Mammary epithelial cell (primary cell): ENCODE data around the gene ANKRD9.

Source experiments
- EZH2 ChIP-seq: IDR thresholded peaks from 2 replicates; pipeline ENCODE4 v1.6.1; 2012; ENCODE audit warnings: low read length, inconsistent platforms, borderline replicate concordance
- TF ChIP-seq, protein P1 (sequence below), 2 donors: IDR thresholded peaks in 1 of 2; conservative IDR thresholded peaks in 1 of 2; 2 replicates each; pipeline ENCODE4 v1.5.1; 2011 to 2012; ENCODE audit warnings: inconsistent platforms in 2 of 2, low read length in 2 of 2, mild to moderate bottlenecking in 2 of 2, control low read depth in 1 of 2, low read depth in 1 of 2; ENCODE audit not compliant: insufficient read depth in 1 of 2; ENCODE audit errors: extremely low read depth in 1 of 2

DNA sequence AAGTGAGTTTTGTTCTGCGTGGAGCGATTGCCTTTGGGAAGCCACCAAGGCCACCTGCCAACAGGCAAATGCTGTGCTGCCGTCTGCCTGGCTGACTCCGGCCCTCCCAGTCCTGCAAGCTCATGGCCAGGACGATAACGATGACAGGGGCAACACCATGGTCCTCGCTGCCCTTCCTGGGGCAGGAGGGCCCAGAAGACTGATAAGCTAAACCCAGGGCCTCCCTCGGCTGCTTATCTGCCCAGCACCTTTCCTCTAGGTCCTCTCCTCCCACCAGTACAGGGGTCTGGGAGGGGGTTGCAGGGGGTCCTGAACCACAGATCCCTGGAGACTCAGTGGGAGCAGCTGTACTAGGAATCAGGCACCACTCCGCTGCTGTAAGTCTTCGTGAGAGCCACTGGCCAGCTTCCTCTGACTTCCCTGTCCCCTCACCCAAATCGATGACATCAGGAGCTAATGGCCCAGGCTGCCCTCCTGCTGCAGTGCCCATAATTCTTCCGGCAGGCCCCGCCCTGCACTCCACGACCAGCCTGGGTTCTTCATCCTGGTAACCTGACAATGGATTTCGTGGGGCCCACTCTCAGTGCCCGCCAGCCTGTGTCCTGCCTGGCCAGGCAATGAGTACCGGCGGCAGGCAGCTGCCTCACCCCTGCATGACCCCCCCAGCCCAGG is 5.1 kb downstream of the ANKRD9 start:
- TF ChIP-seq, protein P1, sequence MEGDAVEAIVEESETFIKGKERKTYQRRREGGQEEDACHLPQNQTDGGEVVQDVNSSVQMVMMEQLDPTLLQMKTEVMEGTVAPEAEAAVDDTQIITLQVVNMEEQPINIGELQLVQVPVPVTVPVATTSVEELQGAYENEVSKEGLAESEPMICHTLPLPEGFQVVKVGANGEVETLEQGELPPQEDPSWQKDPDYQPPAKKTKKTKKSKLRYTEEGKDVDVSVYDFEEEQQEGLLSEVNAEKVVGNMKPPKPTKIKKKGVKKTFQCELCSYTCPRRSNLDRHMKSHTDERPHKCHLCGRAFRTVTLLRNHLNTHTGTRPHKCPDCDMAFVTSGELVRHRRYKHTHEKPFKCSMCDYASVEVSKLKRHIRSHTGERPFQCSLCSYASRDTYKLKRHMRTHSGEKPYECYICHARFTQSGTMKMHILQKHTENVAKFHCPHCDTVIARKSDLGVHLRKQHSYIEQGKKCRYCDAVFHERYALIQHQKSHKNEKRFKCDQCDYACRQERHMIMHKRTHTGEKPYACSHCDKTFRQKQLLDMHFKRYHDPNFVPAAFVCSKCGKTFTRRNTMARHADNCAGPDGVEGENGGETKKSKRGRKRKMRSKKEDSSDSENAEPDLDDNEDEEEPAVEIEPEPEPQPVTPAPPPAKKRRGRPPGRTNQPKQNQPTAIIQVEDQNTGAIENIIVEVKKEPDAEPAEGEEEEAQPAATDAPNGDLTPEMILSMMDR (conservative IDR thresholded peaks at IDR 0.05 in 1 of 2, IDR thresholded peaks at IDR 0.05 in 1 of 2; ENCODE audit: extremely low read depth in 1 of 2, insufficient read depth in 1 of 2, low read depth in 1 of 2, low read length in 2 of 2): no peak
- no peak for TF ChIP-seq EZH2
